Globus pallidus (tissue), 1 donor: ENCODE data around the gene CAB39.
A peak's percentile ranks its signal among the peaks of the same experiment; 100 is the strongest.

Experiments used
- DNase-seq: peaks from one replicate; pipeline ENCODE4 v3.0.0-alpha.2; 2015; ENCODE audit warnings: low spot score

The CAB39 gene

GRCh38 chr2:230785346-230785745, 72.7 kb downstream of the CAB39 start:
- no peak for DNase-seq

- no peak for DNase-seq
Observed at GRCh38 chr2:230787101-230787500, 74.5 kb downstream of the CAB39 start.

GRCh38 chr2:230788554-230789175, 76.0 kb downstream of the CAB39 start:
- no peak for DNase-seq

- DNase-seq = no peak
Observed at GRCh38 chr2:230790981-230791380, 78.3 kb downstream of the CAB39 start.

GRCh38 chr2:230793572-230794359, 81.1 kb downstream of the CAB39 start:
- peak; percentile 54 for DNase-seq

- DNase-seq = no peak
Observed at GRCh38 chr2:230794497-230794896, 81.9 kb downstream of the CAB39 start.

- DNase-seq = no peak
Observed at GRCh38 chr2:230795856-230796255, 83.2 kb downstream of the CAB39 start.

- no peak for DNase-seq
Observed at GRCh38 chr2:230796280-230796862, 83.7 kb downstream of the CAB39 start.

GRCh38 chr2:230797515-230798495, 85.2 kb downstream of the CAB39 start:
- peak; percentile 21 for DNase-seq

- peak; percentile 16 for DNase-seq
Observed at GRCh38 chr2:230798769-230799399, 86.2 kb downstream of the CAB39 start.

GRCh38 chr2:230805353-230806017, 92.8 kb downstream of the CAB39 start:
- DNase-seq = no peak

- no peak for DNase-seq
Observed at GRCh38 chr2:230807729-230808128, 95.1 kb downstream of the CAB39 start.

GRCh38 chr2:230809015-230809414, 96.4 kb downstream of the CAB39 start:
- no peak for DNase-seq

GRCh38 chr2:230809677-230810251, 97.1 kb downstream of the CAB39 start:
- no peak for DNase-seq

GRCh38 chr2:230811508-230811907, 98.9 kb downstream of the CAB39 start:
- DNase-seq = no peak

GRCh38 chr2:230812033-230812432, 99.4 kb downstream of the CAB39 start:
- DNase-seq = no peak

GRCh38 chr2:230814616-230815015, 102.0 kb downstream of the CAB39 start:
- no peak for DNase-seq

GRCh38 chr2:230815088-230815487, 102.4 kb downstream of the CAB39 start:
- DNase-seq = no peak

GRCh38 chr2:230816735-230817134, 104.1 kb downstream of the CAB39 start:
- DNase-seq = no peak

- no peak for DNase-seq
Observed at GRCh38 chr2:230819433-230819832, 106.8 kb downstream of the CAB39 start.
